K562 (cell line): Measurements from ENCODE around the gene TFF1. TPM values are rescaled to one million over a fixed set of nuclear protein-coding genes. Genes with fewer than 3 reads are reported as not detected.
A peak's percentile ranks its signal among the peaks of the same experiment; 100 is the strongest.

ENCODE experiments used
- ATAC-seq: fragments of 200-7000 bp; cut with Tn5 transposase; 3 replicates; pipeline ENCODE4 v1.9.1; 2020; ENCODE audit warnings: moderate library complexity
- BruUV-seq: library from RNA; stranded (reverse); fragments of 400-500 nt; replicated peaks from 2 replicates; lab custom pipeline; 2021; lab: Mats Ljungman, UMichigan
- CTCF ChIA-PET: fragments of 300-600 bp; formaldehyde crosslinking; extraction: SDS; loops from one replicate; lab custom pipeline; 2021; ENCODE audit warnings: low intra/inter-chr PET ratio; lab: Yijun Ruan, JAX
- POLR2A ChIA-PET: fragments of 300-600, 350-650 bp; sonication (Branson Sonifier 250); formaldehyde crosslinking; extraction: SDS; loops from one replicate; lab custom pipeline; 2021; ENCODE audit warnings: antibody characterized with exemption, inconsistent platforms; lab: Yijun Ruan, JAX
- DNase-seq, 4 experiments: peaks; one replicate each; pipeline versions ENCODE4 v3.0.0 to v3.0.0-alpha.2; 2011 to 2018; ENCODE audit warnings: low spot score in 3 of 4, mixed read lengths in 3 of 4; ENCODE audit errors: extremely low read depth in 1 of 4
- FAIRE-seq: peaks from 2 replicates; lab custom pipeline; 2011; peaks lifted over from hg19 to GRCh38; lab: Jason Lieb, UNC
- H2AFZ ChIP-seq: 2 replicates; pipeline ENCODE4 v1.6.0; 2011; ENCODE audit warnings: low read depth, low read length, control low read depth, inconsistent platforms
- H3K27ac ChIP-seq: fragments of 200-600 bp; 3 replicates; pipeline ENCODE4 v1.8.0; 2011; ENCODE audit warnings: low read depth, mild to moderate bottlenecking, control low read depth, inconsistent platforms, low read length, moderate library complexity, mixed read lengths; ENCODE audit errors: extremely low read depth
- H3K27me3 ChIP-seq, 2 experiments: fragments of 300-600 bp in 1 of 2; 2 replicates in 1 of 2; 3 replicates in 1 of 2; pipeline versions ENCODE4 v1.6.0 to v1.8.0; 2011; ENCODE audit warnings: inconsistent platforms in 2 of 2, low read length in 2 of 2, mild to moderate bottlenecking in 1 of 2, mixed read lengths in 1 of 2, moderate library complexity in 1 of 2; ENCODE audit not compliant: control insufficient read depth in 2 of 2, insufficient read depth in 2 of 2
- H3K36me3 ChIP-seq: fragments of 300-600 bp; 3 replicates; pipeline ENCODE4 v1.8.0; 2011; ENCODE audit warnings: mild to moderate bottlenecking, low read length, inconsistent platforms; ENCODE audit not compliant: control insufficient read depth, insufficient read depth
- H3K4me1 ChIP-seq, 2 experiments: fragments of 200-600 bp in 1 of 2; replicated peaks in 1 of 2; 2 replicates in 1 of 2; 3 replicates in 1 of 2; pipeline versions ENCODE4 v1.5.1 to v1.8.0; 2011; ENCODE audit warnings: inconsistent platforms in 2 of 2, low read length in 2 of 2, mild to moderate bottlenecking in 1 of 2, mixed read lengths in 1 of 2, moderate library complexity in 1 of 2; ENCODE audit not compliant: control insufficient read depth in 2 of 2, insufficient read depth in 2 of 2
- H3K4me2 ChIP-seq: 2 replicates; pipeline ENCODE4 v1.6.1; 2011; ENCODE audit warnings: low read length, control low read depth, inconsistent platforms, mixed read lengths; ENCODE audit not compliant: insufficient read depth
- H3K4me3 ChIP-seq: fragments of 200-600 bp; sonication (generic), shearing (Covaris generic); 2 replicates; pipeline ENCODE4 v1.5.1; 2016; ENCODE audit warnings: control low read depth, inconsistent platforms
- H3K79me2 ChIP-seq: fragments of 200-600 bp; 3 replicates; pipeline ENCODE4 v1.8.0; 2011; ENCODE audit warnings: low read length, inconsistent platforms; ENCODE audit not compliant: control insufficient read depth, insufficient read depth
- H3K9ac ChIP-seq, 2 experiments: 2 replicates each; pipeline versions ENCODE4 v1.6.0 to v1.6.1; 2011; ENCODE audit warnings: low read depth in 2 of 2, low read length in 2 of 2, control low read depth in 1 of 2, inconsistent platforms in 1 of 2, mild to moderate bottlenecking in 1 of 2, mixed read lengths in 1 of 2; ENCODE audit not compliant: insufficient read depth in 1 of 2
- H3K9me1 ChIP-seq: one replicate; pipeline ENCODE4 v1.6.0; 2011; ENCODE audit warnings: inconsistent platforms, mild to moderate bottlenecking, low read length, moderate library complexity; ENCODE audit not compliant: control insufficient read depth, insufficient read depth
- H3K9me3 ChIP-seq: replicated peaks from 2 replicates; pipeline ENCODE4 v1.5.1; 2011; ENCODE audit warnings: low read depth, low read length, inconsistent platforms; ENCODE audit not compliant: control insufficient read depth, insufficient read depth
- H4K20me1 ChIP-seq: replicated peaks from 2 replicates; pipeline ENCODE4 v1.6.1; 2011; ENCODE audit warnings: low read length, inconsistent platforms, mixed read lengths; ENCODE audit not compliant: control insufficient read depth, insufficient read depth
- ATF7 ChIP-seq: fragments of 450-650 bp; IDR thresholded peaks from 2 replicates; pipeline ENCODE4 v1.7.1; 2014; ENCODE audit warnings: mild to moderate bottlenecking, moderate library complexity
- CAMTA2 ChIP-seq: fragments of 250-450 bp; sonication (Bioruptor Pico); conservative IDR thresholded peaks from 2 replicates; pipeline ENCODE4 v1.5.1; 2022
- CBFA2T3 ChIP-seq: fragments of 450-650 bp; IDR thresholded peaks from 2 replicates; pipeline ENCODE4 v1.6.1; 2017
- CEBPB ChIP-seq: fragments of 450-650 bp; IDR thresholded peaks from 2 replicates; pipeline ENCODE4 v1.6.1; 2016; ENCODE audit warnings: missing genetic modification characterization, missing compliant biosample characterization
- CSDE1 ChIP-seq, 2 experiments: fragments of 450-650 bp; IDR thresholded peaks; 2 replicates each; pipeline ENCODE4 v1.6.1; 2016; ENCODE audit warnings: mild to moderate bottlenecking in 1 of 2
- FOXA3 ChIP-seq, 2 experiments: fragments of 450-650 bp in 1 of 2; sonication (generic) in 1 of 2; formaldehyde crosslinking; IDR thresholded peaks in 1 of 2; conservative IDR thresholded peaks in 1 of 2; 2 replicates each; pipeline versions ENCODE4 v1.4.0 to v1.8.0; 2020 to 2022; ENCODE audit warnings: mild to moderate bottlenecking in 2 of 2, missing genetic modification reagents in 1 of 2
- HNRNPL ChIP-seq: fragments of 200-400 bp; formaldehyde crosslinking; IDR thresholded peaks from 2 replicates; pipeline ENCODE4 v1.6.1; 2017; ENCODE audit warnings: low read depth, mild to moderate bottlenecking, low read length
- RFX1 ChIP-seq: fragments of 450-650 bp; IDR thresholded peaks from 2 replicates; pipeline ENCODE4 v1.6.1; 2016; ENCODE audit warnings: mild to moderate bottlenecking, moderate library complexity
- SAP30 ChIP-seq: fragments of 200-600 bp; sonication (generic); IDR thresholded peaks from 2 replicates; pipeline ENCODE4 v1.6.1; 2012; ENCODE audit warnings: borderline replicate concordance, low read depth, mild to moderate bottlenecking, moderate library complexity, low read length, control low read depth, inconsistent platforms; ENCODE audit not compliant: insufficient read depth, poor library complexity, severe bottlenecking
- SMARCA4 ChIP-seq: fragments of 450-650 bp; IDR thresholded peaks from 2 replicates; pipeline ENCODE4 v1.6.1; 2016
- ZFP36 ChIP-seq: fragments of 150-350 bp; IDR thresholded peaks from 2 replicates; pipeline ENCODE4 v1.6.1; 2018; ENCODE audit warnings: low read length, low read depth; ENCODE audit not compliant: partially characterized antibody
- ZNF224 ChIP-seq: sonication (generic); formaldehyde crosslinking; IDR thresholded peaks from 2 replicates; pipeline ENCODE4 v1.8.0; 2022; ENCODE audit warnings: mild to moderate bottlenecking, missing genetic modification reagents
- ZNF354B ChIP-seq: fragments of 250-450 bp; sonication (Bioruptor Pico); IDR thresholded peaks from 2 replicates; pipeline ENCODE4 v1.4.0; 2020
- ZNF384 ChIP-seq: IDR thresholded peaks from 2 replicates; pipeline ENCODE4 v1.6.1; 2012; ENCODE audit warnings: low read depth, low read length, improper control_type of control experiment
- ZNF668 ChIP-seq: fragments of 250-450 bp; sonication (Bioruptor Pico); IDR thresholded peaks from 2 replicates; pipeline ENCODE4 v1.8.0; 2022; ENCODE audit warnings: mild to moderate bottlenecking, inconsistent platforms
- WGBS: fragments of 100-300 bp; shearing (Covaris generic); methylation state at CpG from one replicate; pipeline ENCODE4 v1.1.6; 2016; ENCODE audit warnings: low coverage, mixed read lengths; ENCODE audit not compliant: insufficient coverage; ENCODE audit errors: missing lambda C conversion rate; 5-methylcytosine and 5-hydroxymethylcytosine counted together
- in situ Hi-C: fragments of 300-500 bp; cut with MboI; formaldehyde crosslinking; loops from 4 replicates; pipeline ENCODE4 v1.15.0; 2018; ENCODE audit warnings: inconsistent platforms, mixed read lengths
- intact Hi-C: fragments of 100-400 bp; cut with micrococcal nuclease; formaldehyde crosslinking; loops from 2 replicates; pipeline ENCODE4 v1.14.2; 2022
- polyA plus RNA-seq, 8 experiments: library from polyadenylated mRNA; depleted of rRNA in 4 of 8; stranded (reverse) in 5 of 8; unstranded in 3 of 8; fragments of >200 nt; fragmentation: Nextera tagmentation in 2 of 8; fragmentation: Illumina TruSeq in 1 of 8; extraction: Ambion mirVana in 2 of 8; extraction: Trizol in 1 of 8; gene quantifications; 2 replicates each; pipeline versions ENCODE4 v1.2.1 to v1.2.3, GENCODE V29; 2011 to 2014; ENCODE audit warnings: inconsistent platforms in 1 of 8, missing spikeins in 1 of 8
- total RNA-seq, 7 experiments: library from RNA; depleted of rRNA in 6 of 7; stranded (reverse); fragments of >200 nt in 6 of 7; fragmentation: Illumina TruSeq in 2 of 7; extraction: Trizol in 2 of 7; gene quantifications; 2 replicates each; pipeline versions ENCODE4 v1.2.1 to v1.2.3, GENCODE V29; 2011 to 2021; ENCODE audit warnings: low replicate concordance in 1 of 7
- TF ChIP-seq, protein P1 (sequence below): fragments of 450-650 bp; formaldehyde crosslinking; conservative IDR thresholded peaks from 2 replicates; pipeline ENCODE4 v1.4.0; 2022; ENCODE audit warnings: mild to moderate bottlenecking, missing genetic modification characterization
- TF ChIP-seq, protein P2 (sequence below), 2 experiments: fragments of 450-650 bp; IDR thresholded peaks; 2 replicates each; pipeline ENCODE4 v1.6.1; 2018; ENCODE audit warnings: mild to moderate bottlenecking in 2 of 2, low read depth in 1 of 2; ENCODE audit not compliant: partially characterized antibody in 2 of 2

The TFF1 gene
- total and polyA plus RNA-seq, 9 of the 15 experiments (the other 6 are each of a cell fraction or from before 2014, with no cell fraction given): 0.31 TPM; not detected in 8

DNA sequence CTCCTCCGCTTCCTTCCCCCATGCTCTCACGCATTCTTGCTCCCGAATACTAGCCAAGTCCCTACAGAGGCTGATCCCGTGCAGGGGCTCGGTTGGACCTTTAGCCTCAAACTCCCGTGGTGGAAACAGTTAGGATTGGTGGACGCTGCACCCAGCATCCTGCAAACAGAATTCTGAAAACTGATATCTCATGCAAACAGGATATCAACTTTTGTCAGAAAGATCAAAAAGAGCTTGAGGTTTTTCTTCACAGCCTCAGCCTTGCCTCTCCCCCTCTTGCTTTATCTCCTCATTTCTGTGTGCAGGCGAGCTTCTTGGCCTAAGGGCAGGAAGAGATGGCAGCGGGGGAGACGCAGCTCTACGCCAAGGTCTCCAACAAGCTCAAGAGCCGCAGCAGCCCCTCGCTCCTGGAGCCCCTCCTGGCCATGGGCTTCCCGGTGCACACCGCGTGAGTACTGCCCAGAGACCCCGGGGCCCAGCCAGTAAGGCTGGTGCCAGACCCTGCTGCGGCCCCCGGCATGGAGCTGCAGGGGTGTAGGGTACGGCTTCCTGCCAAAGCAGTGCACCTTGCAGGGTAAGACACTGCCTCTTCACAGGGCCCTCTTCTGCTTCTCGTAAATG lies 37.4 kb upstream of the TFF1 start, which contains the start of gene UBASH3A (continued):
- TF ChIP-seq, protein P1, sequence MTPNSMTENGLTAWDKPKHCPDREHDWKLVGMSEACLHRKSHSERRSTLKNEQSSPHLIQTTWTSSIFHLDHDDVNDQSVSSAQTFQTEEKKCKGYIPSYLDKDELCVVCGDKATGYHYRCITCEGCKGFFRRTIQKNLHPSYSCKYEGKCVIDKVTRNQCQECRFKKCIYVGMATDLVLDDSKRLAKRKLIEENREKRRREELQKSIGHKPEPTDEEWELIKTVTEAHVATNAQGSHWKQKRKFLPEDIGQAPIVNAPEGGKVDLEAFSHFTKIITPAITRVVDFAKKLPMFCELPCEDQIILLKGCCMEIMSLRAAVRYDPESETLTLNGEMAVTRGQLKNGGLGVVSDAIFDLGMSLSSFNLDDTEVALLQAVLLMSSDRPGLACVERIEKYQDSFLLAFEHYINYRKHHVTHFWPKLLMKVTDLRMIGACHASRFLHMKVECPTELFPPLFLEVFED (CRISPR knock-in tag): no peak
- TF ChIP-seq SMARCA4: peak; percentile 93
- TF ChIP-seq RFX1: no peak
- no peak for TF ChIP-seq SAP30
- TF ChIP-seq ATF7: peak; percentile 31; the same call in 1 of the 2 replicates

DNA sequence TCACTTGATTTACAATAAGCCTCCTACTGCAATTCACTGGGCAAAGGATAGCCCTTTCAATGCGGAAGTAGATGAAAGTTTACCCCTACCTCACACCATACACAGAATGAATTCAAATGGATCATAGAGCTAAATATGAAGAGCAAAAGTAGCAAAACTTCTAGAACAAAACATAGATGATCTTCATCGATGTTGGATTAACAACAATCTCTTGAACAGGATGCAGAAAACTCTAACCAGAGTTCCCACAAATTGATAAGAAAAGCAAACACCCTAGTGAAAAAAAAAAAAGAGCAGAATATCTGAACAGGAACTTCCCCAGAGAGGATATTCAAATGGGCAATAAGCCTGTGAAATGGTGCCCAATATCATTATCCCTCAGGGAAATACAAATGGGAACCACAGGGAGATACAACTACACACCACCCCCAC lies 35.5 kb upstream of the TFF1 start:
- no peaks in the 10 kb centered on the region for H3K36me3 ChIP-seq
- H4K20me1 ChIP-seq: no peaks in the 10 kb centered on the region
- POLR2A ChIA-PET: interaction anchor here (0.6 to 1.9 kb wide), 5 partner anchors 9 to 499 kb away, joined by 3 to 6 read pairs (median 3); no protein-coding TSS in a partner anchor
- FAIRE-seq: peak; percentile 59
- intact Hi-C loops: no loop called here
- ATAC-seq: no peak
- H3K27ac ChIP-seq: peak overlapping the region; percentile 45; the same call in 2 of the 3 replicates
- CTCF ChIA-PET: no interaction called here
- H3K4me2 ChIP-seq: peak overlapping the region; percentile 45
- 20% methylated on average over 2 of the region's 2 CpGs for WGBS
- H2AFZ ChIP-seq: peak overlapping the region; percentile 66
- no peaks in the 10 kb centered on the region for H3K27me3 ChIP-seq
- no peak for DNase-seq
- no peaks in the 10 kb centered on the region for H3K79me2 ChIP-seq
- BruUV-seq: no TSS peak
- H3K4me1 ChIP-seq: peaks cover 42 to 48% of the 10 kb centered on the region in 2 experiments
- no peaks in the 10 kb centered on the region for H3K9me3 ChIP-seq
- in situ Hi-C loops: no loop called here
- no peak overlapping the region for H3K4me3 ChIP-seq
- no peaks in the 10 kb centered on the region for H3K9me1 ChIP-seq
- H3K9ac ChIP-seq: peak overlapping the region in 1 of 2 experiments; percentile 43; a peak in 1 of 4 replicates
- TF ChIP-seq HNRNPL (no peak), CBFA2T3 (peak; percentile 27), SMARCA4 (peak; percentile 31; the same call in 1 of the 2 replicates), CSDE1 (IDR thresholded peaks at IDR 0.05) (no peak), CAMTA2 (CRISPR knock-in tag) (no peak), ZNF668 (CRISPR knock-in tag) (no peak), ZFP36 (peak; percentile 26), FOXA3 (CRISPR knock-in tag; conservative IDR thresholded peaks at IDR 0.05 in 1 of 2, IDR thresholded peaks at IDR 0.05 in 1 of 2) (peak in 1 of 2 experiments; percentile 72; a peak in 2 of 4 replicates), CEBPB (tag) (no peak), ZNF354B (CRISPR knock-in tag) (no peak), ZNF224 (CRISPR knock-in tag) (no peak), ZNF384 (peak; percentile 59; the same call in 1 of the 2 replicates)
- TF ChIP-seq, protein P2, sequence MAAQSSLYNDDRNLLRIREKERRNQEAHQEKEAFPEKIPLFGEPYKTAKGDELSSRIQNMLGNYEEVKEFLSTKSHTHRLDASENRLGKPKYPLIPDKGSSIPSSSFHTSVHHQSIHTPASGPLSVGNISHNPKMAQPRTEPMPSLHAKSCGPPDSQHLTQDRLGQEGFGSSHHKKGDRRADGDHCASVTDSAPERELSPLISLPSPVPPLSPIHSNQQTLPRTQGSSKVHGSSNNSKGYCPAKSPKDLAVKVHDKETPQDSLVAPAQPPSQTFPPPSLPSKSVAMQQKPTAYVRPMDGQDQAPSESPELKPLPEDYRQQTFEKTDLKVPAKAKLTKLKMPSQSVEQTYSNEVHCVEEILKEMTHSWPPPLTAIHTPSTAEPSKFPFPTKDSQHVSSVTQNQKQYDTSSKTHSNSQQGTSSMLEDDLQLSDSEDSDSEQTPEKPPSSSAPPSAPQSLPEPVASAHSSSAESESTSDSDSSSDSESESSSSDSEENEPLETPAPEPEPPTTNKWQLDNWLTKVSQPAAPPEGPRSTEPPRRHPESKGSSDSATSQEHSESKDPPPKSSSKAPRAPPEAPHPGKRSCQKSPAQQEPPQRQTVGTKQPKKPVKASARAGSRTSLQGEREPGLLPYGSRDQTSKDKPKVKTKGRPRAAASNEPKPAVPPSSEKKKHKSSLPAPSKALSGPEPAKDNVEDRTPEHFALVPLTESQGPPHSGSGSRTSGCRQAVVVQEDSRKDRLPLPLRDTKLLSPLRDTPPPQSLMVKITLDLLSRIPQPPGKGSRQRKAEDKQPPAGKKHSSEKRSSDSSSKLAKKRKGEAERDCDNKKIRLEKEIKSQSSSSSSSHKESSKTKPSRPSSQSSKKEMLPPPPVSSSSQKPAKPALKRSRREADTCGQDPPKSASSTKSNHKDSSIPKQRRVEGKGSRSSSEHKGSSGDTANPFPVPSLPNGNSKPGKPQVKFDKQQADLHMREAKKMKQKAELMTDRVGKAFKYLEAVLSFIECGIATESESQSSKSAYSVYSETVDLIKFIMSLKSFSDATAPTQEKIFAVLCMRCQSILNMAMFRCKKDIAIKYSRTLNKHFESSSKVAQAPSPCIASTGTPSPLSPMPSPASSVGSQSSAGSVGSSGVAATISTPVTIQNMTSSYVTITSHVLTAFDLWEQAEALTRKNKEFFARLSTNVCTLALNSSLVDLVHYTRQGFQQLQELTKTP (IDR thresholded peaks at IDR 0.05; ENCODE audit: low read depth in 1 of 2, partially characterized antibody in 2 of 2): peak in 1 of 2 experiments; percentile 77
